GM23248 (cell line): ENCODE measurements around the gene YIPF1.

Experiments
- EZH2 ChIP-seq: fragments of 200-600 bp; sonication (generic); IDR thresholded peaks from 2 replicates; pipeline ENCODE4 v1.6.1; 2018; ENCODE audit warnings: antibody characterized with exemption, mild to moderate bottlenecking; ENCODE audit not compliant: insufficient read depth, poor library complexity, severe bottlenecking
- EZH2phosphoT487 ChIP-seq: fragments of 200-600 bp; sonication (generic); IDR thresholded peaks from 2 replicates; pipeline ENCODE4 v1.6.1; 2018; ENCODE audit warnings: antibody characterized with exemption, moderate library complexity, mild to moderate bottlenecking, low read depth; ENCODE audit not compliant: insufficient read depth

GRCh38 chr1:53860967-53861411 lies 28.6 kb downstream of the YIPF1 start:
- no peak for TF ChIP-seq EZH2phosphoT487
- TF ChIP-seq EZH2 = no peak
